ENCODE measurements around the gene UMPS. TPM values are rescaled to one million over a fixed set of nuclear protein-coding genes. Genes with fewer than 3 reads are reported as not detected.
A peak's percentile ranks its signal among the peaks of the same experiment; 100 is the strongest.
"Not testable (repeated sequence)": the region's sequence is repeated elsewhere in the genome, so short reads cannot be mapped to it uniquely, and the experiment has no call there.

Gene UMPS
- total and polyA plus RNA-seq, 4 donors = 5.3 to 16.6 (median 15.7) TPM

DNA sequence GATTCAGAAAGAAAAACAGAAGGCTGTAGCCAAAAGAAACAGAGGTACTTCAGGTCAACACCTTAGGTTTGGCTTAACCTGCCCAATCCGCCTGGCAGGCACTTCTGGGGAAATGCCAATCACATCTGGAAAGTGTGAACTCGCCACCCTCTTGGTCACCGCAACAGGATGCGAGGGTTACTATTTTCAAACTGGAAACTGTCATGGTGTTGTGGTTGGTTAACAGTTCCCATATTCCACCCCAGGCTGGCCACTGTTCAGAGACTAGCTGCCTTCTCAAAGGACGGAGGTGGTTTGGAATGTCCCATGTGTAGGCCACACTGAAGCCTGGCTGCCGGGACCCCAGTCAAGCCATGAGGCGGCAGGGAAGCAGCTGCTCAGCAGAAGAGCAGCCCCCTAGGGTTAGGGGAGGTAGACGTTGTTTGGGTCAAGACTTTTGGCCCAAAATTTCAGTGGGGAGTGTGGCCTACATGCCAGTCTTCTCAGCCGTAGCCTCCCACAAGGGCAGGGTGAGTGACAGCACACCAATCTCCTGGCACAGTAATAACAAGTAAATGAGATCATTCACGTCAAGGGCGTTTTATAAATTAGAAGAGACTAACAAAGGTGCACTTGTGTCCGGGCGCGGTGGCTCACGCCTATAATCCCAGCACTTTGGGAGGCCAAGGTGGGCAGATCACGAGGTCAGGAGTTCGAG is 54.6 kb downstream of the UMPS start:
- intact Hi-C loops (cut with DNase I) = loop anchor here (5.0 kb wide), 2 partner anchors 97 to 102 kb away; partner anchors contain the start of gene ITGB5 (in 1 of the 2)
- H3K27me3 ChIP-seq (ENCODE audit: control insufficient read depth in 1 of 2, insufficient read depth in 2 of 2, low read length in 1 of 2) = no peaks in the 10 kb centered on the region
- 35 to 43% methylated on average over 17 of the region's 17 CpGs for WGBS, 2 donors
- ATAC-seq (ENCODE audit: low FRiP score) (no peak), DNase-seq (peak; percentile 76 to 78)
- H3K9me3 ChIP-seq (ENCODE audit: control insufficient read depth, low read length) = no peaks in the 10 kb centered on the region
- peaks cover 0 to 2% of the 10 kb centered on the region in 2 donors for H3K4me1 ChIP-seq (ENCODE audit: control insufficient read depth in 1 of 2, insufficient read depth in 2 of 2, low read length in 2 of 2)
- H3K27ac ChIP-seq (ENCODE audit: low read depth in 1 of 2, low read length in 2 of 2) = peak overlapping the region; percentile 19 to 77
- no peaks in the 10 kb centered on the region for H3K36me3 ChIP-seq (ENCODE audit: control insufficient read depth in 1 of 2, insufficient read depth in 2 of 2, low read length in 1 of 2)
- H3K4me3 ChIP-seq (ENCODE audit: low read length in 2 of 2) = no peak overlapping the region

DNA sequence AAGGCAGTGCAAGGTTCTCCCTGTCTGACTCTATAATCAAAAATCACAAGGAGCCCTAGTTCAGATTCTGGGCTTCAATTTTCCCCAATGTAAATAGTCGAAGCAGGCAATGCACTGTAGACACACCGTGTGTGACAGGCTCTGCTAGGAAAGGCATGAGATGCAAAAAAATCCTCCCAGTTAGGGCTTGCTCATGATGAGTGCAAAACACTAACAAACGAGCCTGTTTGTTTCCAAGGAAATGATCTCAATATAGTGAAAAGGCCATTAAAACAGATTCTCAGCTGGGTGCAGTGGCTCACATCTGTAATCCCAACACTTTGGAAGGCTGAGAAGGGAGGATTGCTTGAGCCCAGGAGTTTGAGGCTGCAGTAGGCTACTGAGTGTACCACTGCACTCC is 55.7 kb downstream of the UMPS start:
- no peaks in the 10 kb centered on the region for H3K36me3 ChIP-seq (ENCODE audit: control insufficient read depth in 1 of 2, insufficient read depth in 2 of 2, low read length in 1 of 2)
- peak overlapping the region in 1 of 2 donors; percentile 17 for H3K27ac ChIP-seq (ENCODE audit: low read depth in 1 of 2, low read length in 2 of 2)
- no peaks in the 10 kb centered on the region for H3K9me3 ChIP-seq (ENCODE audit: control insufficient read depth, low read length)
- H3K4me1 ChIP-seq (ENCODE audit: control insufficient read depth in 1 of 2, insufficient read depth in 2 of 2, low read length in 2 of 2) = no peaks in the 10 kb centered on the region
- H3K4me3 ChIP-seq (ENCODE audit: low read length in 2 of 2) = no peak overlapping the region
- DNase-seq (no peak), ATAC-seq (ENCODE audit: low FRiP score) (no peak)
- H3K27me3 ChIP-seq (ENCODE audit: control insufficient read depth in 1 of 2, insufficient read depth in 2 of 2, low read length in 1 of 2) = no peaks in the 10 kb centered on the region
- WGBS, 2 donors = 52 to 59% methylated on average over 3 of the region's 3 CpGs
- intact Hi-C loops (cut with DNase I) = no loop called here

DNA sequence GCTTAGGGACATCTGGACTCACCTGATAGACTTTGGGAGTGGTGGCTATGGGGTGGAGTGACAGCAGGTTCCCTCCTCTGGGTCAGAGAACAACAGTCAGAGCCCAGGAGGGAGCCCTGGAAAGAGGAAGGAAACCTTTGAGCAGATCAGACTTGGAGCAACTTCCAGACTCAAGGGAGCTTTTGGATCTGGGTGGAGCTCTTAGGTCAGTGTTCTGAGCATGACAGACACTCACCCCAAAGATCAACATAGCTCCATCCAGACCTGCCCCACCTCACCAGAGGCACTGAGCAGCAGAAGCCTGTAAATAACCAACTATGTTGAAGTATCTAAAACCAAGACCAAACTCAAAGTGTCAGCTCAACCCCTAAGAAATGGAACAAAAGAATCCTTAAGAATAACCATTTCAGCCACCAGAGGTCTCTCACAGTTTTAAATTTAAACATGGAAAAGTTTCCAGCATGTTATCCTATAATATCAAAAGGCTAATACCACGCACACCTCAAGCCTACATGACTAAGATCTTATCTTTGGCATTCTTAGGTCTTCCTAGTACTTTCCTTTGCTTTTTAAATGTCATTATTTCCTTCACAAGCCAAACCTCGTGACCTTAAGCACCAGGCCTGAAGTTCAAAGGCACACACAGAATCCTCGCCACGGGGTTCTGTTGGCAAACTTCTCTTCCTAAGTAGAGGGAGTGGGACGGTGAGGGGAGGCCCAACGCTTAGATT is 56.4 kb downstream of the UMPS start:
- ATAC-seq (ENCODE audit: low FRiP score) (peak; percentile 38), DNase-seq (peak in 1 of 2 donors; percentile 31)
- no peaks in the 10 kb centered on the region for H3K36me3 ChIP-seq (ENCODE audit: control insufficient read depth in 1 of 2, insufficient read depth in 2 of 2, low read length in 1 of 2)
- WGBS, 2 donors = 28 to 36% methylated on average over 6 of the region's 6 CpGs
- peak overlapping the region; percentile 26 to 30 for H3K27ac ChIP-seq (ENCODE audit: low read depth in 1 of 2, low read length in 2 of 2)
- intact Hi-C loops (cut with DNase I) = no loop called here
- no peaks in the 10 kb centered on the region for H3K9me3 ChIP-seq (ENCODE audit: control insufficient read depth, low read length)
- peaks cover 0 to 2% of the 10 kb centered on the region in 2 donors for H3K4me1 ChIP-seq (ENCODE audit: control insufficient read depth in 1 of 2, insufficient read depth in 2 of 2, low read length in 2 of 2)
- H3K27me3 ChIP-seq (ENCODE audit: control insufficient read depth in 1 of 2, insufficient read depth in 2 of 2, low read length in 1 of 2) = no peaks in the 10 kb centered on the region
- no peak overlapping the region for H3K4me3 ChIP-seq (ENCODE audit: low read length in 2 of 2)

DNA sequence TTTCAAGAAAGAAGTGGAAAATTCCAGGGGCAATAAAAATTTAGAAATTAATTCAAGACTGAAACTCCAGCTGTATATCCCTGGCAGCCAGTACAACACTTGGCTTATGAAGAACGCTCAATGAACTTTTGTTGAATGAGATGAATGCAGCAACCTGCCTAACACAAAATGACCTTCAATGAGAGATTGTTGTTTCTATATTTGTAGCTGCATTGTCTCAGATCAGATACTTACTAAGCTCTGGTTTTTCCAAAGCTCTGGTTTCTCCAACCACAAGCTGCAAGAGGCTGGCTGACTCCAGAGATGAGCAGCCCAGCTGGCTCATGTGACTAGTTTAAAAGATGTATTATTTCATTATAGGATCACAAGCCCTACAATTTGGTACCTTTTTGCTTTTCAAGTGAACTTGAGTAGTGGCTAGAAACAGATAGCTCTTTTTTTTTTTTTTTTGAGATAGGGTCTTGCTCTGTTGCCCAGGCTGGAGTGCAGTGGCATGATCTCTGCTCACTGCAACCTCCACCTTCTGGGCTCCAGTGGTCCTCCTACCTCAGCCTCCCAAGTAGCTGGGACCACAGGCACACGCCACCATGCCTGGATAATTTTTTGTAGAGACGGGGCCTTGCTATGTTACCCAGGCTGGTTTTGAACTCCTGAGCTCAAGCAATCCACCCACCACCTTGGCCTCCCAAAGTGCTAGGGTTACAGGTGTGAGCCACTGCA is 57.4 kb downstream of the UMPS start:
- Histone ChIP-seq H3K4me1 (ENCODE audit: control insufficient read depth in 1 of 2, insufficient read depth in 2 of 2, low read length in 2 of 2) (peaks cover 2 to 4% of the 10 kb centered on the region in 2 donors), H3K27me3 (ENCODE audit: control insufficient read depth in 1 of 2, insufficient read depth in 2 of 2, low read length in 1 of 2) (no peaks in the 10 kb centered on the region), H3K9me3 (ENCODE audit: control insufficient read depth, low read length) (no peaks in the 10 kb centered on the region), H3K27ac (ENCODE audit: low read depth in 1 of 2, low read length in 2 of 2) (peak overlapping the region; percentile 17 to 30), H3K36me3 (ENCODE audit: control insufficient read depth in 1 of 2, insufficient read depth in 2 of 2, low read length in 1 of 2) (no peaks in the 10 kb centered on the region), H3K4me3 (ENCODE audit: low read length in 2 of 2) (no peak overlapping the region)
- DNase-seq (peak in 1 of 2 donors; percentile 23), ATAC-seq (ENCODE audit: low FRiP score) (no peak)
- intact Hi-C loops (cut with DNase I) = no loop called here
- WGBS, 2 donors = 75 to 82% methylated on average over 3 of the region's 3 CpGs

DNA sequence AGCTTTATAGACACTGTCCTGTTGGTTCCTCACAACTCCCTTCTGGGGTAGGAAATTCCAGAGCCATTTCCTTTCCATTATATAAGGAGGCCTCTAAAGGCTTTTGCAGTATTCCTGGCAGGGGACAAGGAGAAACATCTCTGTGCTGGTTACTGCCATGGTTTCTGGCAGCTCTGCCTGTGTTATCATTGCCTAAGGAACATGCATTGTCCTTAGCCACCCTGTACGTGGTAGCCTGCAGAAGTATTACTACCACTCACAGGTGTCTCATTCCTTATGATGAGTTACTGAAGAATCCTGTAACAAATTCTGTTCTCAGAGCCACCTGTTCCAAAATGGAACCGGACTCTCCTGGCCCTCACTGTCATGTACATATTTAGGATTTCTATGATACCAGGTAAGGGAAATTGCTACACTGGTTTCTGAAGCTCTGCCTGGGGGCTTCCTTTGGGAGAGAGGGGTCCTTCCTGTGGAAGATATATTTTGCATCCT is 58.0 kb downstream of the UMPS start:
- ATAC-seq (ENCODE audit: low FRiP score) (no peak), DNase-seq (peak in 1 of 2 donors; percentile 9)
- 60 to 65% methylated on average over 2 of the region's 2 CpGs for WGBS, 2 donors
- no peaks in the 10 kb centered on the region for H3K36me3 ChIP-seq (ENCODE audit: control insufficient read depth in 1 of 2, insufficient read depth in 2 of 2, low read length in 1 of 2)
- intact Hi-C loops (cut with DNase I) = no loop called here
- H3K27me3 ChIP-seq (ENCODE audit: control insufficient read depth in 1 of 2, insufficient read depth in 2 of 2, low read length in 1 of 2) = no peaks in the 10 kb centered on the region
- no peaks in the 10 kb centered on the region for H3K9me3 ChIP-seq (ENCODE audit: control insufficient read depth, low read length)
- no peak overlapping the region for H3K4me3 ChIP-seq (ENCODE audit: low read length in 2 of 2)
- H3K4me1 ChIP-seq (ENCODE audit: control insufficient read depth in 1 of 2, insufficient read depth in 2 of 2, low read length in 2 of 2) = peaks cover 2 to 6% of the 10 kb centered on the region in 2 donors
- peak overlapping the region in 1 of 2 donors; percentile 17 for H3K27ac ChIP-seq (ENCODE audit: low read depth in 1 of 2, low read length in 2 of 2)

DNA sequence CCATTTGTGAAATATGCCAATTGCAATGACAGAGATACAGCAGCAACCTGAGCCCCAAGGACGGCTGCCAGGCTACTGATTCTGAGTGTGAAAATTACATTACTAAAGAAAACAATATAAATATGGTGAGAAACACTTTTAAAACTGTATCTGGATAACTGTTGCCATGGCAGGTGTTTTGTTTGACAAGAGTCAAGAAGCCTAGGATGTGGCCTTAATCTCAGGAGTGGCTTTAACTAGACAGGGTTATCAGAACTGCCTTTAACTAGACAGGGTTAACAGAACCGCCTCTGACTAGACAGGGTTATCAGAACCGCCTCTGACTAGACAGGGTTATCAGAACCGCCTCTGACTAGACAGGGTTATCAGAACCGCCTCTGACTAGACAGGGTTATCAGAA is 58.9 kb downstream of the UMPS start:
- H3K4me3 ChIP-seq (ENCODE audit: low read length in 2 of 2); H3K27ac ChIP-seq (ENCODE audit: low read depth in 1 of 2, low read length in 2 of 2); H3K36me3 ChIP-seq (ENCODE audit: control insufficient read depth in 1 of 2, insufficient read depth in 2 of 2, low read length in 1 of 2); H3K27me3 ChIP-seq (ENCODE audit: control insufficient read depth in 1 of 2, insufficient read depth in 2 of 2, low read length in 1 of 2); ATAC-seq (ENCODE audit: low FRiP score); intact Hi-C loops (cut with DNase I); H3K9me3 ChIP-seq (ENCODE audit: control insufficient read depth, low read length): not testable (repeated sequence)
- DNase-seq = peak in 1 of 2 donors; percentile 20
- H3K4me1 ChIP-seq (ENCODE audit: control insufficient read depth in 1 of 2, insufficient read depth in 2 of 2, low read length in 2 of 2) = peaks cover 2 to 10% of the 10 kb centered on the region in 2 donors
- 77 to 81% methylated on average over 4 of the region's 5 CpGs for WGBS, 2 donors

DNA sequence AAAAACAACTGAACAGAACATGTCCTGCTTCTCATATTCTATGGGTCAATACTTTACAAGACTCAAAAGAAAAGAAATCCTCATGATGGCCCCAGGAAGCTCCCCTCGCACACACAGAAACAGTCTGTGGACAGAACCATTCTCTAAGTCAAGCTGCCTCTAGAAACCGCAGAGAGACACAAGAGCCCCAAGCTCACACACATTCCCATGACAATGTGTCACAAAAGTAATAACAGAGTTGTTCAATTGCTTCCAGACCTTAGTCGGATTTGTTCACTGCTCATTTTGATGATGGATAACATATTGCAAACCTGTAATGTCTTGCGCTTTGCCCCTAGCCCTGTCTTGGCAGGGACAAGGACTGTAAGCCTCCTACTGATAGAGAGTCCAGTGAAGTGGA is 60.9 kb downstream of the UMPS start:
- Histone ChIP-seq H3K4me1 (ENCODE audit: control insufficient read depth in 1 of 2, insufficient read depth in 2 of 2, low read length in 2 of 2) (peaks cover 2 to 10% of the 10 kb centered on the region in 2 donors), H3K27me3 (ENCODE audit: control insufficient read depth in 1 of 2, insufficient read depth in 2 of 2, low read length in 1 of 2) (no peaks in the 10 kb centered on the region), H3K4me3 (ENCODE audit: low read length in 2 of 2) (no peak overlapping the region), H3K36me3 (ENCODE audit: control insufficient read depth in 1 of 2, insufficient read depth in 2 of 2, low read length in 1 of 2) (no peaks in the 10 kb centered on the region), H3K9me3 (ENCODE audit: control insufficient read depth, low read length) (no peaks in the 10 kb centered on the region), H3K27ac (ENCODE audit: low read depth in 1 of 2, low read length in 2 of 2) (peak overlapping the region; percentile 72 to 73)
- 53 to 62% methylated on average over 4 of the region's 4 CpGs for WGBS, 2 donors
- ATAC-seq (ENCODE audit: low FRiP score) (no peak), DNase-seq (no peak)
- intact Hi-C loops (cut with DNase I) = no loop called here

DNA sequence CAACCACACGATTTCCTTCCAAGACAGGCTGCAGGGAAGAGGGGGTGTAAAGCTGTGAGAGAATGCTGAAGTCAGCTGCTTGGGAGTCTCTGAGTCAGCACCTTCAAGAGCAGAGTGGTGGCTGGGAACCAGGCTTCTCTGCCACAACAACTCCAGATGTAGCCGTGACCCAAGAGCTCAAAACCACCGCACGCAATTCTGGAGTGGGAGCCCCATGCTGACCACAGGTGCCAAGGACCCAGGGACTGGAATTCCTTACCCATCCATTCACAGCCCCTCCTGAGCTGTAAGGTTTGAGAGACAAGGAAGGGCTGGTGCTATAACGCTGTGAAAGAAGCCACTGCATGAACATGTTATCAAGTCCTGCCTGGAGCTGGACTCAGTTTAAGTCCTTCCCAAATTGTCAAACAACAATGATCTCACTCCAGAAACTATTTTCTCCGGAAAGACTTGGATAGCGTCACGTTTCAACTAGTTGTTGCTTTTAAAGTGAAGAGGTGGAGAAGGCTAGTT is 61.4 kb downstream of the UMPS start:
- DNase-seq (peak; percentile 80 to 84), ATAC-seq (ENCODE audit: low FRiP score) (peak; percentile 87)
- intact Hi-C loops (cut with DNase I) = no loop called here
- WGBS, 2 donors = 2 to 3% methylated on average over 8 of the region's 8 CpGs
- H3K36me3 ChIP-seq (ENCODE audit: control insufficient read depth in 1 of 2, insufficient read depth in 2 of 2, low read length in 1 of 2) = no peaks in the 10 kb centered on the region
- H3K27ac ChIP-seq (ENCODE audit: low read depth in 1 of 2, low read length in 2 of 2) = peak overlapping the region; percentile 72 to 73
- no peaks in the 10 kb centered on the region for H3K27me3 ChIP-seq (ENCODE audit: control insufficient read depth in 1 of 2, insufficient read depth in 2 of 2, low read length in 1 of 2)
- H3K9me3 ChIP-seq (ENCODE audit: control insufficient read depth, low read length) = no peaks in the 10 kb centered on the region
- peaks cover 2 to 10% of the 10 kb centered on the region in 2 donors for H3K4me1 ChIP-seq (ENCODE audit: control insufficient read depth in 1 of 2, insufficient read depth in 2 of 2, low read length in 2 of 2)
- H3K4me3 ChIP-seq (ENCODE audit: low read length in 2 of 2) = no peak overlapping the region
